ENCODE data around the gene MCM6.

DNA sequence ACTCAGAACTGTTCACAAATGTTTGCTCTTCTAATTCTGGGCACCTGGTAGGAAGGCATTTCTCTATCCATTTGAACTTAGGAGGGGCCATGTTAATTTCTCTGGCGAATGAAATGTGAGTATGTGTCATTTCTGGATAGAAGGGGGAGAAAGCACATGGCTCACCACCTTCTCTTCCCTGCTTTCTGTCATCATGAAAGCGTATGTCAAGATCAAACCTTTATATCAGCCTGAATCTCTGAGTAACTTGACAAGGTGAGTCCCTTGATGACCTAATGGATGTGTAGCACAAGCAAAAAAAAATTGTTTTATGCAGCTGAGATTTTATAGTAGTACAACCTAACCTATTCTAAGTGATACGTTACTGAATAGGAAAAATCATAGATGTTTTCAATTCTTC is 27.2 kb downstream of the MCM6 start:
- TF ChIP-seq ZNF331 (CRISPR knock-in tag; IDR thresholded peaks at IDR 0.05; ENCODE audit: low read depth) (no peak), ZNF114 (CRISPR knock-in tag; IDR thresholded peaks at IDR 0.05) (no peak)
